GM23338 (cell line): ENCODE data around the gene TLR7. TPM values are rescaled to one million over a fixed set of nuclear protein-coding genes. Genes with fewer than 3 reads are reported as not detected.

Source experiments
- ATAC-seq: fragments of 200-7000 bp; cut with Tn5 transposase; 3 replicates; pipeline ENCODE4 v1.9.1; 2020
- DNase-seq: peaks from one replicate; pipeline ENCODE4 v3.0.0-alpha.2; 2015; ENCODE audit warnings: low spot score
- H2AFZ ChIP-seq: fragments of 200-600 bp; sonication (generic); 2 replicates; pipeline ENCODE4 v1.8.0; 2016; ENCODE audit warnings: antibody characterized with exemption, mild to moderate bottlenecking, moderate library complexity
- H3F3A ChIP-seq: fragments of 200-600 bp; sonication (generic); replicated peaks from 2 replicates; pipeline ENCODE4 v1.8.0; 2017; ENCODE audit warnings: antibody characterized with exemption, mixed run types, low read depth
- H3K27ac ChIP-seq: fragments of 200-600 bp; sonication (generic); 2 replicates; pipeline ENCODE4 v1.6.1; 2016; ENCODE audit warnings: low read depth
- H3K27me3 ChIP-seq: fragments of 200-600 bp; sonication (generic); 2 replicates; pipeline ENCODE4 v1.8.0; 2016; ENCODE audit warnings: mild to moderate bottlenecking, mixed run types, moderate library complexity; ENCODE audit not compliant: insufficient read depth
- H3K36me3 ChIP-seq: fragments of 200-600 bp; sonication (generic); 2 replicates; pipeline ENCODE4 v1.8.0; 2016; ENCODE audit warnings: mild to moderate bottlenecking; ENCODE audit not compliant: insufficient read depth
- H3K4me1 ChIP-seq: fragments of 200-600 bp; sonication (generic); 2 replicates; pipeline ENCODE4 v1.8.0; 2016; ENCODE audit warnings: mild to moderate bottlenecking, moderate library complexity; ENCODE audit not compliant: insufficient read depth
- H3K4me2 ChIP-seq: fragments of 200-600 bp; sonication (generic); 2 replicates; pipeline ENCODE4 v1.7.1; 2017; ENCODE audit warnings: mixed run types
- H3K4me3 ChIP-seq: fragments of 200-600 bp; sonication (generic); 2 replicates; pipeline ENCODE4 v1.6.1; 2016; ENCODE audit warnings: mixed run types
- H3K79me2 ChIP-seq: fragments of 200-600 bp; sonication (generic); replicated peaks from 2 replicates; pipeline ENCODE4 v1.8.0; 2017; ENCODE audit warnings: mild to moderate bottlenecking; ENCODE audit not compliant: insufficient read depth
- H3K9me2 ChIP-seq: fragments of 200-600 bp; sonication (generic); 2 replicates; pipeline ENCODE4 v1.8.0; 2017; ENCODE audit not compliant: insufficient read depth
- H4K20me1 ChIP-seq: fragments of 200-600 bp; sonication (generic); replicated peaks from 2 replicates; pipeline ENCODE4 v1.8.0; 2017; ENCODE audit warnings: mild to moderate bottlenecking; ENCODE audit not compliant: insufficient read depth
- H3K27ac Mint-ChIP-seq: 2 replicates; pipeline ENCODE4 v1.8.0; 2020; ENCODE audit warnings: inconsistent platforms, mild to moderate bottlenecking, moderate library complexity, mixed read lengths
- H3K27me3 Mint-ChIP-seq: 3 replicates; pipeline ENCODE4 v1.8.0; 2022; ENCODE audit warnings: low read depth, mild to moderate bottlenecking, moderate library complexity, mixed read lengths, inconsistent platforms; ENCODE audit not compliant: insufficient read depth, poor library complexity
- H3K36me3 Mint-ChIP-seq: 3 replicates; pipeline ENCODE4 v1.8.0; 2021; ENCODE audit warnings: low read depth, mild to moderate bottlenecking, inconsistent platforms, moderate library complexity, mixed read lengths
- H3K4me1 Mint-ChIP-seq: 3 replicates; pipeline ENCODE4 v1.8.0; 2020; ENCODE audit warnings: mild to moderate bottlenecking, inconsistent platforms, mixed read lengths
- H3K4me3 Mint-ChIP-seq: 3 replicates; pipeline ENCODE4 v1.8.0; 2021; ENCODE audit warnings: moderate library complexity, mild to moderate bottlenecking, inconsistent platforms, mixed read lengths
- H3K9me3 Mint-ChIP-seq: 3 replicates; pipeline ENCODE4 v1.8.0; 2020; ENCODE audit warnings: moderate library complexity, mild to moderate bottlenecking, inconsistent platforms, mixed read lengths
- CTCF ChIP-seq, 2 experiments: fragments of 200-600 bp in 1 of 2; sonication (generic) in 1 of 2; conservative IDR thresholded peaks; 2 replicates each; pipeline versions ENCODE4 v1.5.1 to v1.6.1; 2016 to 2017; ENCODE audit warnings: antibody characterized with exemption in 2 of 2, low read depth in 2 of 2, mild to moderate bottlenecking in 2 of 2, moderate library complexity in 1 of 2
- EZH2 ChIP-seq: fragments of 200-600 bp; sonication (generic); IDR thresholded peaks from one replicate; pipeline ENCODE4 v1.8.0; 2017; ENCODE audit warnings: antibody characterized with exemption, mild to moderate bottlenecking, low read depth; ENCODE audit not compliant: unreplicated experiment
- EZH2phosphoT487 ChIP-seq: fragments of 200-600 bp; sonication (generic); IDR thresholded peaks from one replicate; pipeline ENCODE4 v1.8.1; 2018; ENCODE audit warnings: antibody characterized with exemption; ENCODE audit not compliant: unreplicated experiment
- ZNF331 ChIP-seq: fragments of 250-450 bp; sonication (Bioruptor Pico); IDR thresholded peaks from 2 replicates; pipeline ENCODE4 v1.5.0; 2020; ENCODE audit warnings: low read depth, mild to moderate bottlenecking, moderate library complexity
- polyA plus RNA-seq: library from polyadenylated mRNA; unstranded; fragments of >200 nt; fragmentation: Nextera tagmentation; extraction: Ambion mirVana; gene quantifications from 2 replicates; pipeline ENCODE4 v1.2.1, GENCODE V29; 2016
- total RNA-seq: library from RNA; depleted of rRNA; stranded (reverse); fragments of >200 nt; shearing (Covaris generic); gene quantifications from 2 replicates; pipeline ENCODE4 v1.2.3, GENCODE V29; 2014
- TF ChIP-seq, protein P1 (sequence below): fragments of 250-450 bp; sonication (Bioruptor Pico); IDR thresholded peaks from 2 replicates; pipeline ENCODE4 v1.5.0; 2020; ENCODE audit warnings: mild to moderate bottlenecking, moderate library complexity
- TF ChIP-seq, protein P2 (sequence below): IDR thresholded peaks from 2 replicates; pipeline ENCODE4 v1.6.1; 2016; ENCODE audit warnings: antibody characterized with exemption

TLR7 gene
- total and polyA plus RNA-seq, 2 experiments from 2014 or later = not detected

DNA sequence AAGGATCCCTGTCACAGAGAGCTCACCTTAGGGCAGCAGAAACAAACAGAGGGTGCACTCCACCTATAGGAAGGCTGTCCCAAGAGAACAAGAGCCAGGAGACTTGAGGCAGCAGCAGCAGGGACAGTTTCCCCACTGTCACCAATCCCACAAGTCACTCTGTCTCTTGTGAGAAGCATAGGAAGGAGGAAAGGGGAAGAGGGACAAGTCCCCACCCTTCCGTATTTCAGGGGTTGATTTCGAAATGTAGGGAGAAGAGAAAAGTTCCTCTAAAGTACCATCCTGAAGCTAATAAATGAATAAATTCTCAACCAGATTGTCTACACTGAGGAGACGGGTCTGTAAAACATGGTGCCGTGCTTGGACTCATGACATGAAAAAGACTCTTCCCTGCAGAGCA lies 30.1 kb downstream of the TLR7 start (continued):
- TF ChIP-seq, protein P1, sequence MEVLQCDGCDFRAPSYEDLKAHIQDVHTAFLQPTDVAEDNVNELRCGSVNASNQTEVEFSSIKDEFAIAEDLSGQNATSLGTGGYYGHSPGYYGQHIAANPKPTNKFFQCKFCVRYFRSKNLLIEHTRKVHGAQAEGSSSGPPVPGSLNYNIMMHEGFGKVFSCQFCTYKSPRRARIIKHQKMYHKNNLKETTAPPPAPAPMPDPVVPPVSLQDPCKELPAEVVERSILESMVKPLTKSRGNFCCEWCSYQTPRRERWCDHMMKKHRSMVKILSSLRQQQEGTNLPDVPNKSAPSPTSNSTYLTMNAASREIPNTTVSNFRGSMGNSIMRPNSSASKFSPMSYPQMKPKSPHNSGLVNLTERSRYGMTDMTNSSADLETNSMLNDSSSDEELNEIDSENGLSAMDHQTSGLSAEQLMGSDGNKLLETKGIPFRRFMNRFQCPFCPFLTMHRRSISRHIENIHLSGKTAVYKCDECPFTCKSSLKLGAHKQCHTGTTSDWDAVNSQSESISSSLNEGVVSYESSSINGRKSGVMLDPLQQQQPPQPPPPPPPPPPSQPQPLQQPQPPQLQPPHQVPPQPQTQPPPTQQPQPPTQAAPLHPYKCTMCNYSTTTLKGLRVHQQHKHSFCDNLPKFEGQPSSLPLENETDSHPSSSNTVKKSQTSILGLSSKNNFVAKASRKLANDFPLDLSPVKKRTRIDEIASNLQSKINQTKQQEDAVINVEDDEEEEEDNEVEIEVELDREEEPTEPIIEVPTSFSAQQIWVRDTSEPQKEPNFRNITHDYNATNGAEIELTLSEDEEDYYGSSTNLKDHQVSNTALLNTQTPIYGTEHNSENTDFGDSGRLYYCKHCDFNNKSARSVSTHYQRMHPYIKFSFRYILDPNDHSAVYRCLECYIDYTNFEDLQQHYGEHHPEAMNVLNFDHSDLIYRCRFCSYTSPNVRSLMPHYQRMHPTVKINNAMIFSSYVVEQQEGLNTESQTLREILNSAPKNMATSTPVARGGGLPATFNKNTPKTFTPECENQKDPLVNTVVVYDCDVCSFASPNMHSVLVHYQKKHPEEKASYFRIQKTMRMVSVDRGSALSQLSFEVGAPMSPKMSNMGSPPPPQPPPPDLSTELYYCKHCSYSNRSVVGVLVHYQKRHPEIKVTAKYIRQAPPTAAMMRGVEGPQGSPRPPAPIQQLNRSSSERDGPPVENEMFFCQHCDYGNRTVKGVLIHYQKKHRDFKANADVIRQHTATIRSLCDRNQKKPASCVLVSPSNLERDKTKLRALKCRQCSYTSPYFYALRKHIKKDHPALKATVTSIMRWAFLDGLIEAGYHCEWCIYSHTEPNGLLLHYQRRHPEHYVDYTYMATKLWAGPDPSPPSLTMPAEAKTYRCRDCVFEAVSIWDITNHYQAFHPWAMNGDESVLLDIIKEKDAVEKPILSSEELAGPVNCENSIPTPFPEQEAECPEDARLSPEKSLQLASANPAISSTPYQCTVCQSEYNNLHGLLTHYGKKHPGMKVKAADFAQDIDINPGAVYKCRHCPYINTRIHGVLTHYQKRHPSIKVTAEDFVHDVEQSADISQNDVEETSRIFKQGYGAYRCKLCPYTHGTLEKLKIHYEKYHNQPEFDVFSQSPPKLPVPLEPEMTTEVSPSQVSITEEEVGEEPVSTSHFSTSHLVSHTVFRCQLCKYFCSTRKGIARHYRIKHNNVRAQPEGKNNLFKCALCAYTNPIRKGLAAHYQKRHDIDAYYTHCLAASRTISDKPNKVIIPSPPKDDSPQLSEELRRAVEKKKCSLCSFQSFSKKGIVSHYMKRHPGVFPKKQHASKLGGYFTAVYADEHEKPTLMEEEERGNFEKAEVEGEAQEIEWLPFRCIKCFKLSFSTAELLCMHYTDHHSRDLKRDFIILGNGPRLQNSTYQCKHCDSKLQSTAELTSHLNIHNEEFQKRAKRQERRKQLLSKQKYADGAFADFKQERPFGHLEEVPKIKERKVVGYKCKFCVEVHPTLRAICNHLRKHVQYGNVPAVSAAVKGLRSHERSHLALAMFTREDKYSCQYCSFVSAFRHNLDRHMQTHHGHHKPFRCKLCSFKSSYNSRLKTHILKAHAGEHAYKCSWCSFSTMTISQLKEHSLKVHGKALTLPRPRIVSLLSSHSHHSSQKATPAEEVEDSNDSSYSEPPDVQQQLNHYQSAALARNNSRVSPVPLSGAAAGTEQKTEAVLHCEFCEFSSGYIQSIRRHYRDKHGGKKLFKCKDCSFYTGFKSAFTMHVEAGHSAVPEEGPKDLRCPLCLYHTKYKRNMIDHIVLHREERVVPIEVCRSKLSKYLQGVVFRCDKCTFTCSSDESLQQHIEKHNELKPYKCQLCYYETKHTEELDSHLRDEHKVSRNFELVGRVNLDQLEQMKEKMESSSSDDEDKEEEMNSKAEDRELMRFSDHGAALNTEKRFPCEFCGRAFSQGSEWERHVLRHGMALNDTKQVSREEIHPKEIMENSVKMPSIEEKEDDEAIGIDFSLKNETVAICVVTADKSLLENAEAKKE (CRISPR knock-in tag) = no peak
- no peak for TF ChIP-seq CTCF (conservative IDR thresholded peaks at IDR 0.05; ENCODE audit: low read depth in 2 of 2)

DNA sequence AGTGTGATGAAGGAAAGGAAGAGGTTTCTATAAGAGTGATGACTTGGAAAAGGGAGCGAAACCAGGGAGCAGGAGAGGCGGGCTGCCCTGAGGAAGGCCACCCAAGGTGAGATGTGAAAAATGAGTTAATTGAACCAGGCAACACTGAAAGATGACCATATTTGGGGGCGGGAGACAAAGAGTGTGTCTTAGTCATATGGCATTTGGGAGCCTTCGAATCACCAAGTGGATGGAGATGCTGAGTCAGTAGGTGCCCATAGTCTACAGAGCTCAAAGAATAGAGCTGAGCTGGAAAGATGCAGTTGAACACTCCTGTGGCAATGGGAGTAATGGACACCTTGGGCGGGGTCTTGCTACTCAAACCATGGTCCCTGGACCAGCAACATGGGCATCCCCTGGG lies 31.2 kb downstream of the TLR7 start:
- no peaks in the 10 kb centered on the region for H3K27me3 Mint-ChIP-seq
- Histone ChIP-seq H3K9me2 (no peaks in the 10 kb centered on the region), H3K27ac (no peak overlapping the region), H3K27me3 (no peaks in the 10 kb centered on the region), H3K79me2 (no peaks in the 10 kb centered on the region), H3K36me3 (no peaks in the 10 kb centered on the region), H2AFZ (no peak overlapping the region), H4K20me1 (no peaks in the 10 kb centered on the region), H3K4me1 (peaks cover 5% of the 10 kb centered on the region; the same call in 1 of the 2 replicates), H3K4me2 (no peak overlapping the region), H3F3A (no peaks in the 10 kb centered on the region), H3K4me3 (no peak overlapping the region)
- ATAC-seq (no peak), DNase-seq (no peak)
- no peaks in the 10 kb centered on the region for H3K36me3 Mint-ChIP-seq
- no peak overlapping the region for H3K27ac Mint-ChIP-seq
- H3K9me3 Mint-ChIP-seq = no peaks in the 10 kb centered on the region
- peaks cover 15% of the 10 kb centered on the region; the same call in 2 of the 3 replicates for H3K4me1 Mint-ChIP-seq
- no peak overlapping the region for H3K4me3 Mint-ChIP-seq
- TF ChIP-seq EZH2 = no peak
- TF ChIP-seq ZNF331 = no peak
- TF ChIP-seq, protein P2, sequence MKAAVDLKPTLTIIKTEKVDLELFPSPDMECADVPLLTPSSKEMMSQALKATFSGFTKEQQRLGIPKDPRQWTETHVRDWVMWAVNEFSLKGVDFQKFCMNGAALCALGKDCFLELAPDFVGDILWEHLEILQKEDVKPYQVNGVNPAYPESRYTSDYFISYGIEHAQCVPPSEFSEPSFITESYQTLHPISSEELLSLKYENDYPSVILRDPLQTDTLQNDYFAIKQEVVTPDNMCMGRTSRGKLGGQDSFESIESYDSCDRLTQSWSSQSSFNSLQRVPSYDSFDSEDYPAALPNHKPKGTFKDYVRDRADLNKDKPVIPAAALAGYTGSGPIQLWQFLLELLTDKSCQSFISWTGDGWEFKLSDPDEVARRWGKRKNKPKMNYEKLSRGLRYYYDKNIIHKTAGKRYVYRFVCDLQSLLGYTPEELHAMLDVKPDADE = no peak
- TF ChIP-seq EZH2phosphoT487 = no peak
- TF ChIP-seq, protein P1 (CRISPR knock-in tag) = no peak
